Right renal pelvis (tissue), 4 donors: Measurements from ENCODE around the gene ULK4. TPM values are rescaled to one million over a fixed set of nuclear protein-coding genes. Genes with fewer than 3 reads are reported as not detected.
"Not testable (repeated sequence)": the region's sequence is repeated elsewhere in the genome, so short reads cannot be mapped to it uniquely, and the experiment has no call there.

Experiments
- DNase-seq, 4 donors: peaks; one replicate each; pipeline ENCODE4 v3.0.0-alpha.2; 2013; ENCODE audit warnings: low read depth in 4 of 4, low spot score in 3 of 4, missing footprints in 1 of 4
- polyA plus RNA-seq, 4 donors: library from polyadenylated mRNA; unstranded; fragments of 120-200 nt; gene quantifications; one replicate each; pipeline ENCODE4 v1.2.1, GENCODE V29; 2013; ENCODE audit not compliant: insufficient read length in 4 of 4

Gene ULK4
- polyA plus RNA-seq, 4 donors, result 4.2 to 6.1 (median 4.6) TPM

DNA sequence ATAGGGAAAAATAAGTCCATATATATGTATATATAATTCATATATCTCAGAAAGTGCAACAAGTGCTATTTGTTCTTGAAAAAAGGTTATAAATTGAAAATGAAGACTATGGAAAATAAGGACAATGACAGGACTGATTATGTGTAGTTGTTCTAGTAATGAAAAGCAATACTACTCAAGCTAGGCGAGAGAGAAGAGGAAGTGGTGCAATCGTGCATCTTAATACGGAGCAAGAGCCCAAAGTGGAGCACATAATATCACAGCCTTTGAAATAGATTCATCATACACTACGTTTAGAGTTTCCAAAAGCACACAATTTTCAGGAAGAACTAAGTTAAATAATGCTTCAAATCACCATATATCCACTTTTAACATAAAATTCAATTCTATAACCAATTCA is 87.9 kb downstream of the ULK4 start:
- no peak for DNase-seq

DNA sequence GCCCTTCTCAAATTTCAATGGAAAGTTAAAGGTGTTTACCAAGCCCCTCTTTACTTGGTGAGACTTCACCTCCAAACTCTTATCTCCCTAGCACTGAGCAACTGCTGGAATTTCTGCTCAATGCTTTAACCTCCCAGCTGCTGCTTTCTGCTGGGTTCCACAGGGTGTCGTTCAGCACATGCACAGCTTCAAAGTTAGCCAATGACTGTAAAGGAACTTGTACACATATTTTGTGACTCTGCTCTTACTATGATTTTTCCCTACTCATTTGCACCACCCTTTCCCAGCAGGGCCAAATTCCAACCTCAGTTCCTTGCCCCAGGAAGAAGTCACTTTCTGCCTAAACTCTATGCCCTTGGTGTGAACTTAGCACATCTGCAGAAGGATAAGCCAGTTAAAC is 89.7 kb downstream of the ULK4 start:
- DNase-seq, result no peak

DNA sequence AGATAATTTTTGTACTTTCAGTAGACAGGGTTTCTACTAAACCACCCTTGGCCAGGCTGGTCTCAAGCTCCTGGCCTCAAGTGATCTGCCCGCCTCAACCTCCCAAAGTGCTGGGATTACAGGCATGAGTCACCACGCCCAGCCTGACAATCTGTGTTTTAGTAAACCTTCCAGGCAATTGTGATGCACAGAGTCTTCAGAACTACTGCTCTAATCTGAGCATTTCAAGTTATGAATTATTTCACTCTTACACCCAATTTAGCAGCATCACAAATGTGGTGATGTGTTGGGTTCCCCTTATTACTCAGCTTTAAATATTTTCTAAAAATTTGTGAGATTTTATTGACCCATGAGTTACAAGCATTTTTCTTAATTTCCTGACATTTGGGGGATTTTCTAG is 94.4 kb downstream of the ULK4 start:
- no peak for DNase-seq

DNA sequence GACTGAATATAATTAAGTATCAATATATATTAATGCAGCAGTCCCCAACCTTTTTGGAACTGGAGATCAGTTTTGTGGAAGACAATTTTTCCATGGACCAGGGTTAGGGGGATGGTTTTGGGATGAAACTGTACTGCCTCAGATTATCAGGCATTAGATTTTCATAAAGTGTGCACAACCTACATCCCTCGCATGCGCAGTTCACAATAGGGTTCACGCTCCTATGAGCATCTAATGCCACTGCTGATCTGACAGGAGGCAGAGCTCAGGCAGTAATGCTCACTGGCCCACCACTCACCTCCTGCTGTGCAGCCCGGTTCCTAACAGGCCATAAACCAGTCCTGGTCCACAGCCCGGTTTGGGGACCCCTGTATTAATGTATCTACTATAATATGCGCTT is 95.6 kb downstream of the ULK4 start:
- DNase-seq, result no peak

DNA sequence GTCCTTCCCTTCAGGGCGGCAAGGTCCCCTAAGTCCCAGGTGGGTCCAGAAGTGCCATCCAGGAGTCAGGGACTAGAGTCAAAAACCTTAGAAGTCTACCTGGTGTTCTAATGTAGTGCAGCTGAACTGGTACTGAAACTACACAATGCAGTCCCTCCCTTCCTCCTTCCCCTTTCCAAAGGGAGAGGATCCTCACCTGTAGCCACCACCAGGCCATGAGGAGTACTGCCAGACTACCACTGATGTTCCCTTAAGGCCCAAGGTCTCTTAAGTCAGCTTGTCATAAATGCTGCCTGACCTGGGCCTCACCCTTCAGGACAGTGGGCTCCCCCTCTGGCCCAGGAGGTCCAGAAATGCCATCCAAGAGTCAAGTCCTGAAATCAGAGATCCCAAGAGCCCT is 98.9 kb downstream of the ULK4 start:
- no peak for DNase-seq

DNA sequence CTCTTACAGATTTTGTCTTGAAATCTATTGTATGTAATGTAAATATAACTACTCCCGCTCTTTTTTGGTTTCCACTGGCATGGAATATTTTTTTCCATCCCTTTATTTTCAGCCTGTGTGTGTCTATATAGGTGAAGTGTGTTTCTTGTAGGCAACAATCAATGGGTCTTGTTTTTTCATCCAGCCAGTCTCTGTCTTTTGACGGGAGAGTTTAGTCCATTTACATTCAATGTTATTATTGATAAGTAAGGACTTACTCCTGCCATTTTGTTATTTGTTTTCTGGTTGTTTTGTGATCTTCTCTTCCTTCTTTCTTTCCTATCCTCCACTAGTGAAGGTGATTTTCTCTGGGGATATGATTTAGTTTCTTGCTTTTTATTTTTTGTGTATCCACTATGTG is 101.4 kb downstream of the ULK4 start:
- DNase-seq, result not testable (repeated sequence)

DNA sequence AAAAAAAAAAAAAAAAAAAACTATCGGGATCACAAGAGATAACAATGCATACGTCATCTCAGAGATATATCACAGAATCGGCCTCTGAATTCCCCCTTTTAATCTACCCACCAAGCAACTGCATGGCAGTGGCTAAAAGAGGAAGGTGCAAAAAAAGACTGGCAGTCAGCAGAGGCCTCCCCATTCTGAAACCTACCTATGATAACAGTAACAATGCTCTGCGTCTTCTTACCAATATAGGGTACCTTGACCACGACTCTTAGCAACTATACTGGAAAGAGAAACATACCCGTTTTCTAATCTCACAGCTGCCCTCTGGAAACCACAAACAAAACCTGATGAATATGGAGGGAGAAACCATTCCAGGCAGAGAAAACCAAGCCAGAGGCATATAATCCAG is 106.9 kb downstream of the ULK4 start:
- no peak for DNase-seq

DNA sequence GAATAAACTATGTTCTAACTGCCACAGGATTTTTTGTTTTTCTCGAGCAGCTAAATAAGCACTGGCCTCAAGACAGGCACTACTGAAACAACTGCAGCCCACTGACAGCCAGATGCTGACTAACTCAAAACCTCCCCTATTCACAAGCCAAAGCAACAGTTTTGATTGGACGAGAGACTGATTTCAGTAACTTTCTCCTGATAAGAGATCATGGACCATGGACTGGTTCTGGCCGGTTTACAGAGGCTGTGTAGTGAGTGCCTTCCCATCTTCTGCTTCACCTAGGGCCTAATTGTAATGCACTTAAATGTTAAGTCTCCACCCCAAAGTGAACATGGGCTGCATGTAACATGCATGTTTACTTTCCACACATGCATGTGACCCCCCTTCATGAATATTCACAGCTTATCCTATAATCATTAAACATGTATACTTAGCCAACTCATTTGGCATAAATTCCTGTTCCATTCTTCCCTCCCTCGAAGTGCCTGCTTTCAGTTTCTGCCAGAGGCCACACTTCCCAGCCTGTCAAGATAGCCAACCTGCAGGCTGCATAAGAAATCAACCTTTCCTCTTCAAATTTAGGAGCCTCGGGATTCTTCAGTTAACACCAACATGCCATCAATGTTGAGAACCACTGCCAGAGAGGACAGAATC is 108.2 kb downstream of the ULK4 start:
- DNase-seq, result no peak

DNA sequence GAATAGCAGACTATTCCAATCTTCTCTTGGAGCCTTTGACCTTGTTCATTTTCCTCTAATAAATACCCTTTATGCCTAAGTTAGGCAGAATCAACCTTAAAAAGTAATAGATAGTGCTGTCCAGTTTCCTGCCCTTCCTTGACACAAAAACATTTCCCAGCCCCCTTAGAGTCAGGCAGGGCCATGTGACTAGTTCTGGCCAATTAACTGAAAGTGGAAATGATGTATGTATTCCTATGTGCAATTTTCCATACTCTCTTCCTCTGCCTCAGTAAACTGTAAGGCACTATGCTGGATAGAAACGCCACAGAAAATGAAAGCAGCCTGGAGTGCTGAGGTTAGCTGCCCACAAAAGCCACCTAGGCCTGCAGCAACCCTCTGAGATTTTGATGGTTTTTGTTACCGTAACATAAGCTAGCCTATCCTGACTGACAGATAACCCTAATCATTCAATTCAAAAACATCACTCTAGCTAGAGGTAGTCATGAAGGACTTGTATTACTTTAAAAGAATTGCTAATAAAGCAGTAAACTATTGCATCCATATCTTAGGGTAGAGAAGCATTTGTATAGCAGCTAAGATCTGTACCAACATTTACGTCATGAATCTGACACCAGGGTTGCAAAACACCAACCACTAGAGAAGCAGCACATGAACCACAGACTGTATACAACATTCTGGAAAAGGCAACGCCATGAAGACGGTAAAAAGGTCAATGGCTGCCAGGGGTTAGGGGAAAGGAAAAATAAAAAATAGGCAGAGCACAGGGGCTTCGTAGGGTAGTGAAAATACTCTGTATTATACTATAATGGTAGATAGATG is 112.9 kb downstream of the ULK4 start:
- DNase-seq, result no peak

DNA sequence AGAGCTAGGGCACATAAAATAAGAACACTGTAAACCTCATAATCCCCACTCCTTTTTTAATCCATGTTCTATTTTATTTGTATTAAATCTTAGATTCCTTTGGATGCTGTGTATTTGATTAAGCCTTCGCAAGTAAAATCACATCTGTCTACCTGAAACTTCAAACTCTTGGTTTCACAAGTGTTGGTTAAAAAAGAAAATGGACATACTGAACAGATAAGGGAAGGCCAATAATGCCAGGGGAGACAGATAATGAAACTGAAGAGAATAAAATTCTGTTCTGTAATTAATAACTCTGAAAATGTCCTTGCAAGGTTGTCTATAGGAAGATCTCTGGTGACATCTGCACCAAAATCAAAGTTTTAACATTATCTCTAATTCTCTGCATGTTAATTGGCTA is 114.2 kb downstream of the ULK4 start:
- DNase-seq, result no peak

DNA sequence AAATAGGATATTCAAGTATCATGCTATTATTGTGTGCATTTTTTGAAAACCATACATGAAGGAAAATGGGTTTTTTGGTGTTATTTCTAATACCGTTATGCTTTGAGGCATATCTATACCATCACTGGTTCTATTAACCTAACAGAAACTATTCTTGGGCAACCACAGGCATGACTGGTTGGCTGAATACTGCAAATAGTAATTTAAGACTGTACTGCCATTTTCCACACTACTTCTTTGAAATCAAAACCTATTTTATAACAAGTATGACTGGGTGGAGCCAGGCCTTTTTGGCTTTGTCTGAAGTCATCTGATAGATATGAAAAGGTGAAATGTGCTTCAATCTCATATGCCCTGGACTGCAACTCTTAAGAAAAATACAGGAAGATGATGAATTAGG is 115.1 kb downstream of the ULK4 start:
- no peak for DNase-seq

DNA sequence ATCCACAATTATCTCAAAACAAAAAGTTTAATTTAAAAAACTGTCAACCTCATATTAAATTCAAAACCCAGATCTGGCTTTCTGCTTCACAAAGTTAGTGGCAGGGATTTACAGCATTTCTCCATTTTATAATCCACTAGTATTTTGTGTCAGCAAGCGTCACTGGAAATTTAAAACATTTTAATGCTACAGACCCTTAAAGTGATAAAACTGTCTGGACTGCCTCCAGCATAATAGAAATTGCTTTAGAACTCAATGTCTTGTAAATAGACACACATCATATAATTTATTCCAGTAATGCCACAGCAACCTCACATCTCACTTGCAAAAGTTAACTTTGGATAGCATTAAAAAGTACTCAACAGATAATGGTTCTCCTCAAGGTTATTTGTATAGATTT is 116.1 kb downstream of the ULK4 start:
- DNase-seq, result peak in 1 of 4 donors; percentile 5

DNA sequence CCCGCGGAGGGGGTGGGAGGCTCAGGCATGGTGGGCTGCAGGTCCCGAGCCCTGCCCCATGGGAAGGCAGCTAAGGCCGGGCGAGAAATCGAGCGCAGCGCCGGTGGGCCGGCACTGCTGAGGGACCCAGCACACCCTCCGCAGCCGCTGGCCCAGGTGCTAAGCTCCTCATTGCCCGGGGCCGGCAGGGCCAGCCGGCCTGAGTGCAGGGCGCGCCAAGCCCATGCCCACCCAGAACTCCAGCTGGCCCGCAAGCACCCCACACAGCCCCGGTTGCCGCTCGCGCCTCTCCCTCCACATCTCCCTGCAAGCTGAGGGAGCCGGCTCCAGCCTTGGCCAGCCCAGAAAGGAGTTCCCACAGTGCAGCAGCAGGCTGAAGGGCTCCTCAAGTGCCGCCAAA is 117.6 kb downstream of the ULK4 start:
- DNase-seq, result not testable (repeated sequence)

DNA sequence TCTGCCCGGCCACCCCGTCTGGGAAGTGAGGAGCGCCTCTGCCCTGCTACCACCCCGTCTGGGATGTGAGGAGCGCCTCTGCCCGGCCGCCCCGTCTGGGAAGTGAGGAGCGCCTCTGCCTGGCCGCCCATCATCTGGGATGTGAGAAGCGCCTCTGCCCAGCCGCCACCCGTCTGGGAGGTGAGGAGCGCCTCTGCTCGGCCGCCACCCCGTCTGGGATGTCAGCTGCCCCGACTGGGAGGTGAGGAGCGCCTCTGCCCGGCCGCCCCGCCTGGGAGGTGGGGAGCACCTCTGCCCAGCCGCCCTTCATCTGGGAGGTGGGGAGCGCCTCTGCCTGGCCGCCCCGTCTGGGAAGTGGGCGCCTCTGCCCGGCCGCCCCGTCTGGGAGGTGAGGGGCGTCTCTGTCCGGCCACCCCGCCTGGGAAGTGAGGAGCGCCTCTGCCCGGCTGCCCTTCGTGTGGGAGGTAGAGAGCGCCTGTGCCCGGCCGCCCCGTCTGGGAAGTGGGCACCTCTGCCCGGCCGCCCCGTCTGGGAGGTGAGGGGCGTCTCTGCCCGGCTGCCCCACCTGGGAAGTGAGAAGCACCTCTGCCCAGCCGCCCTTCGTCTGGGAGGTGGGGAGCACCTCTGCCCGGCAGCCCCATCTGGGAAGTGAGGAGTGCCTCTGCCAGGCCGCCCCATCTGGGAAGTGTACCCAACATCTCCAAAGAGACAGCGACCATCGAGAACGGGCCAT is 120.8 kb downstream of the ULK4 start:
- not testable (repeated sequence) for DNase-seq

DNA sequence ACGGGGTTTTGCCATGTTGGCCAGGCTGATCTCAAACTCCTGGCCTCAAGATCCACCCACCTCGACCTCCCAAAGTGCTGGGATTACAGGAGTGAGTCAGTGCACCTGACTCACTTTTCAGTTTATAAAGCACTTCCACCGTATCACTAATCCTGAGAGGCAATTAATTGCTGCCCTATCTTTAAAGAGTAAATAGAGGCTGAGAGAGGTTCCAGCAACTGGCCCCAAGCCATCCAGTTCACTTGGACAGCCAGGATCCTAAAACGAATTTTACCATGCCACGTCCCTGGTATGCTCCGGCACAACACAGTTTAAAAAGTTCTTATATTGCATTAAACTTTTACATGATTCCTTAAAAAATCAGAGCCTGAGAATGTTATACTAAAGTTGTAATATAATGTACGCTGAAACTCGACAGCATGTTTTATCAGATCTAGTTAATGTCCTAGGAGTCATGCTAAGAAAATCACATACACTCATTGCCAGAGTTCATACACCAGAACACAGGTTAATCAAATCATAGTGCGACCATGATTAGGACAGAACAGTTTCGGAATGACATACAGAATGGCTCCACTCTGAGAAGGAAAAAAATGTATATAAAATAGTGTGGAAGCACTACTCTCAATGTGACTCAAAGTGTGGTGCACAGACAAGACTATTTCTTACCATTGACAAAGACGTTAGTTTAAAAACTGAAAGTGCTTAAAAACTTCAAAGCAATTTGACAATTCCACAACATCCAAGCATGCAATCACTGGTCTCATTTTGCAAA is 125.4 kb downstream of the ULK4 start:
- no peak for DNase-seq

DNA sequence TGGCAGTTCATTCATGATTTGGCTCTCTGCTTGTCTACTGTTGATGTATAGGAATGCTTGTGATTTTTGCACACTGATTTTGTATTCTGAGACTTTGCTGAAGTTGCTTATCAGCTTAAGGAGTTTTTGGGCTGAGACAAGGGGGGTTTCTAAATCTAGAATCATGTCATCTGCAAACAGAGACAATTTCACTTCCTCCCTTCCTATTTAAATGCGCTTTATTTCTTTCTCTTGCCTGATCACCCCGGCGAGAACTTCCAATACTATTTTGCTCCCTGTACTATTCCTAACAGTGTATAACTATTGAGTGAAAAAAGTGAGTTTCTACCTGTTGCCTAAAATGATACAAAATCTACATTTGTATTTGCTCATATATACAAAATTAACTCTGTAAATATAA is 128.3 kb downstream of the ULK4 start:
- no peak for DNase-seq

DNA sequence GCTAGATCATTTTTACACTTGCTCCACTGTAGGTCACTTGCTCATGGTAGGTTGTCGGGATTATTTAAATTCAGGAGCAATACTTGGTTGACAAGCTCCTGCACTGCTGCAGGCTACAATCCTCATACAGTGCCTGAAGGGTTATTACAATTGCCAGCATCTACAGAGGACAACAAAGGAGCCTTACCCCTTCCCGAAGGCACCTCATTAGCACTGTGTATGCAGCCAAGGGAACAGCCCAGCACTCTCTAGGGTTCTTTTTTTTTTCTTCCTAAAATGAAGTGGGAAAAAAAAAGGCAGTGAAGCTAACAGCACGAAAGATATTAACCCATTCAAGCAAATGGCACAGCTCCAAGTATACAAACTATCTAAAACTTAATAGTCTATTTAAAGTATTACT is 142.7 kb downstream of the ULK4 start:
- DNase-seq, result no peak

DNA sequence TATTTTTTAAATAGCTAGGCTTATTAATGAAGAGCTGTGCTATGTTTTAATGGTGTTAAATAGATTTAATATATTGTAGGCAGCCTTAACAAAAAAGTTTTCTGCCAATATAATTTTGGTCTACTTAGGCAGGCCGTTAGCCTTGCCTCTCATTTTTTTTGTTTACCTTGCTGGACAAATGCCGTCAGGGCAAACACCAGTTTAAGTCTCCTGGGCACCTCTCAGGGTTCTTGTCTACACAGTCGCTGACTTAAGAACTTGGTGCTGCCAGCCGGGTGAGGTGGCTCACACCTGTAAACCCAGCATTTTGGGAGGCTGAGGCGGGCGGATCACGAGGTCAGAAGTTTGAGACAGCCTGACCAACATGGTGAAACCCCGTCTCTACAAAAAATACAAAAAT is 153.3 kb downstream of the ULK4 start:
- no peak for DNase-seq

DNA sequence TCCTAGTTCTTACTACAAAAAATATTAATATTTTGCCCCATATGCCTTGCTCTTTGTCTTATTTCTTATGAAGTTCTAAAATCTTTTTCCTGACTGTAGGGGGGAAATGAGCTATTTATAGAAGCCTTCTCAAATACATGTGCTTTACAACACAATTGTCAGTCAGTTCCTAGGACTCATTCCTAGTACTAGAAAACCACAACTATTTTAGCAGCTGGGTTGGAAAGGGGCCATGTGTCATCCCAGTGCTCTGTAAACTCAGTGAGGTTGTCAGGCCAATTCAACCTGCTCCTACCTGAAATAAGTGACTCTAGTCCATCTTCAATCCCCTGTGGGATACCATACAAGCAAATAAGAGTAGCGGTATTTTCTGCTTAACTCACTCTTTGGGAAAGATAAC is 153.8 kb downstream of the ULK4 start:
- no peak for DNase-seq

DNA sequence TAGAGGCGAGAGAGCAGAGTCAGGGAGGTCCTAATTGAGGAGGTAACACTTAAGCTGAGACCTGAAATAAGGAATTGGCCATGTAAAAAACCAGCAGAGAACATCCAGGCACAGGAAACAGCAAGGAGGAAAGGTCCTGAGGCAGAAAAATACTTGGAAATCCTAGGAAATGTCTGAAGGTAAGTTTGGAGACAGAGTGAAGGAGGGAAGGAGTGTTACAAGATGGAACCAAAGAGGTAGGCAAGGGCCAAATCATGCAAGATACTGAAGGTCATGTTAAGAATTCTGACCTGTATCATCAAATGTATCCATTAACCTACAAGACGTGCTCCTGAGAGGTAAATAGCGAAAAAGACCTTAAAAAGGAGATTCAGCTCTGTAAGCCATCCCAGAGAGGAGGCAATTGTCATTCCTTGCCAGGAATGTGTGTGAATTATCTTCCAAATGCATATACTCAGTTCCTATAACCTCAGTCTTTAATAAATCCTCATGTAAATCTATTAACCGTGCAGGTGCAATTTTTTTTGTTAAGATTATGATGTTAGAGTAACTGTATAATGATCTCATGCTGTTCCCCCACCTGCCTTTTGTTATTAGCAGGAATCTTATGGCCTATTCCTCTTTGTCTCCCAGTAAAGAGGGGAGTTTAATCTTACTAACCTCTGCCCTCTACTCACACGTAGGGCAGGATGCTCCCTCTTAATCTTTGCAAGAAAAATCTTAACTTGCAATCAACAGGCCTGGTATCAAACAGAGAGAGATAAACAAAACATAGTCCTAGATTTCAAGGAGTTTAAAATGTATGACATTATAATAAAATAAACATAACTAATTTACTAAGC is 166.9 kb downstream of the ULK4 start:
- DNase-seq, result no peak
